ENCODE results near the gene SCO2.
"Not testable (repeated sequence)": the region's sequence is repeated elsewhere in the genome, so short reads cannot be mapped to it uniquely, and the experiment has no call there.

SCO2 gene

DNA sequence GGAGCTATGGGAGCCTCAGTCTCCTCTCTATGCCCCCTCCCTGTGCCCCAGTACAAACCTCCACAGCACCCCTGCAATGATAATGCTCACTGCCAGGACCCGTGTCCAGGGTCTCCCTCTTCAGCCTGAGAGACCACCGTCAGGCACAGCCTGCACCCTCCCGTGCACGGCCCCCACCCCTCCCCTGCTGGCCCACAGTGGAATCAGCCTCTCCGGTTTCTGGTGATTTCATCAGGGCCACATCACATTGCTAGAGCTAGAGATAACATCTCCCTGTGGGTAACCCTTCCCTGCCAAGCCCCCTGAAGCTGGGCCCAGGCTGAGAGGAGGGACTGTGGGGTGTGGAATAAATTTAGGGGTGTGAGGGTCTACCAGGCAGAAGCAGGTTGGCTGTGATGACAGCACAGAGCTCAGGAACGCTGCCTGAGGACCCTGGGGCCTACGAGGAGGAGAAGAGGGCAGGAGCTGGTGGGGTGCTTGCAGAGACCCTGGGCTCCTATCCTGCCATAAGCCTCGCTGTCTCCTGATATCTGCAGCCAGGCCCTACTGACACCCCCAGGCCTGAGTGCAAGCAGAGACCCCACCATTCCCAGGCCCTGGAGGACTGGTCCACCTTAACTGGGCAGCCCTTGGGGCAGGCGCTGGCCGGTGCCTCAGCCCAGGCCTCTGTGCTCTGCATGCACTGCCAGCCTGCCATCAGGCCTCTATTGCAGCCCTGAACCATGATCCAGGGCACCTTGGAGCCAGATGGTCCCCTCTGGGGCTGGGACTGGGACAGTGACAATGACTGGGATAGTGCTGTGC lies 20.3 kb upstream of the SCO2 start, which contains the start of gene KLHDC7B:
Gene KLHDC7B, plus strand, starts transcription at position 378 of the 804 bp plus-strand sequence. Its CDS starts 345 bp downstream, at position 723.
- DNase-seq (ENCODE audit: low spot score): no peak
- Histone ChIP-seq H3K27ac (no peak within 1 kb of the TSS), H3K4me3 (no peak within 1 kb of the TSS)
- TF ChIP-seq, protein P1, sequence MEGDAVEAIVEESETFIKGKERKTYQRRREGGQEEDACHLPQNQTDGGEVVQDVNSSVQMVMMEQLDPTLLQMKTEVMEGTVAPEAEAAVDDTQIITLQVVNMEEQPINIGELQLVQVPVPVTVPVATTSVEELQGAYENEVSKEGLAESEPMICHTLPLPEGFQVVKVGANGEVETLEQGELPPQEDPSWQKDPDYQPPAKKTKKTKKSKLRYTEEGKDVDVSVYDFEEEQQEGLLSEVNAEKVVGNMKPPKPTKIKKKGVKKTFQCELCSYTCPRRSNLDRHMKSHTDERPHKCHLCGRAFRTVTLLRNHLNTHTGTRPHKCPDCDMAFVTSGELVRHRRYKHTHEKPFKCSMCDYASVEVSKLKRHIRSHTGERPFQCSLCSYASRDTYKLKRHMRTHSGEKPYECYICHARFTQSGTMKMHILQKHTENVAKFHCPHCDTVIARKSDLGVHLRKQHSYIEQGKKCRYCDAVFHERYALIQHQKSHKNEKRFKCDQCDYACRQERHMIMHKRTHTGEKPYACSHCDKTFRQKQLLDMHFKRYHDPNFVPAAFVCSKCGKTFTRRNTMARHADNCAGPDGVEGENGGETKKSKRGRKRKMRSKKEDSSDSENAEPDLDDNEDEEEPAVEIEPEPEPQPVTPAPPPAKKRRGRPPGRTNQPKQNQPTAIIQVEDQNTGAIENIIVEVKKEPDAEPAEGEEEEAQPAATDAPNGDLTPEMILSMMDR (IDR thresholded peaks at IDR 0.05): no peak

DNA sequence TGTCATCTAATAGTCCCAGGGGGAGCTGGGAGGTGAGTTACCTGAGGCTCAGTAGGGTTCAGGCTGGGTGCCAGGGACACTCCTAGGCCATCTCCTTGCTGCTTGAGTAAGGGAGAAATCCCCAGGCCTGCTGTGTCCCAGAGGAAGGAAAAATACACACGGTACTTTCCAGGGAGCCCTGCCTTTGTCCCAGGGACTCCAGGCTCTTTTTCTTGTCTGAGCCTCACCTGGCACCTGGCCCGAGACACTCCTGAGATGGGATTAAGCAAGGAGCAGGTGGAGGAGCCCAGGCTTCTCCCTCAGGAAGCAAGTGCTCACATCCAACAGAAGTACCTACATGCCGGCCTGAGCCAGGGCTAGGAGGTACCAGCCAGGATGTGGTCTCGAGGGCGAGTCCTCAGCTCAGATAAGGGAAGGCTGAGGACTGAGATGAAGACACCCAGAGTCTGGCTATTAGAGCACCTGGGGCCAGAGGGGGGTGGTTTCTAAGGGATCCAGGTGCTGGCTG lies 19.4 kb upstream of the SCO2 start:
- no peak for DNase-seq (ENCODE audit: low spot score)
- no peak overlapping the region for H3K27ac ChIP-seq
- TF ChIP-seq, protein P1 (IDR thresholded peaks at IDR 0.05): no peak
- no peak overlapping the region for H3K4me3 ChIP-seq

DNA sequence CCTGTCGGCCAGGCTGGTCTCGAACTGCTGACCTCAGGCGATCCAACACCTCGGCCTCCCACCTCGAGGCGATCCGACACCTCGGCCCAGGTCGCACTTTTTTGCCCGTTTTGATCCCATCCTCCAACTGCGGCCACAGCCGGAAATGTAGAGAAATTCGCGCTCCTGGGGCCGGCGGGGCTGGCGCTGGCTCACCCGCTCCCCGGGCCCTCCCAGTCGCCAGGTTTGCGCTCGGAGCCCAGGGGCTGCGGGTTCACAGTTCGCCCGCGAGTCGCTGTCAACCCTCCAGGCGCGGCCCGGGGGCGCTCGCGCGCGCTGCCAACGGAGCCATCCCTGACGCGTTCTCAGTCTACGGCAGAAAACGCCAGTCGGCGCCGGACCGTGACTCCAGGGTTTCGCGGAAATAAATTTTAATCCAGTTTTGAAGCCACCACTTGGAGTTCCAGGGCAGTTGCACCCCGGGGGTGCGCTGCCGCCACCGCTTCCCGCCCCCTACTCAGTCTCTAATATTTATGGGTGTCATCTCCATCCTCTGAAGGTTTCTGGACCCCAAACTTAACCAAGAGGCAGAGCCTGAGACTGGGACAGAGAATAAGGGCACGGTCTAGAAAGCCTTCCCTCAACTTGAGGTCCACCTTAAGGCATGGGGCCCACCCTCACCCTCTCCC lies 18.8 kb upstream of the SCO2 start:
- TF ChIP-seq, protein P1 (IDR thresholded peaks at IDR 0.05): no peak
- H3K27ac ChIP-seq: no peak overlapping the region
- H3K4me3 ChIP-seq: peak overlapping the region; percentile 69
- no peak for DNase-seq (ENCODE audit: low spot score)

- Histone ChIP-seq H3K4me3 (no peak overlapping the region), H3K27ac (peak overlapping the region in 1 of 2 donors; percentile 59)
- no peak for DNase-seq (ENCODE audit: low spot score)
- TF ChIP-seq, protein P1 (IDR thresholded peaks at IDR 0.05): no peak
Measured at GRCh38 chr22:50542416-50542927, 17.1 kb upstream of the SCO2 start.

GRCh38 chr22:50541667-50542026 lies 16.2 kb upstream of the SCO2 start:
- DNase-seq (ENCODE audit: low spot score): peak; percentile 76
- not testable (repeated sequence) for H3K4me3 ChIP-seq
- peak overlapping the region in 1 of 2 donors; percentile 75 for H3K27ac ChIP-seq

DNA sequence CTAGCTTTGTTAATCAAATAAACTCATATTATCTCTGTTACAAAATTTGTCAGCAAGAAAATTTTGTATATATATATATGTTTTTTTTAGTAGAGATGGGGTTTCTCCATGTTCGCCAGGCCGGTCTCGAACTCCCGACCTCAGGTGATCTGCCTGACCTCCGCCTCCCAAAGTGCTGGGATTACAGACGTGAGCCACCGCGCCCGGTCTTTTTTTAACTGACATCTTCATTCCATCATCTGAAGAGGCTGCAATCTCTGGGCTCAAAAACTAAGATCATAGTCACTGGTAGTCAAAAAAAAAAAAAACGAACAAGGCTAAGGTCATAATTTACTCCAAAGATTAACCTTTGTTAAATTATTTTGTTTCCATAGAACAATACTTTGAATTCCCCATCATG lies 15.0 kb upstream of the SCO2 start:
- Histone ChIP-seq H3K4me3 (no peak overlapping the region), H3K27ac (peak overlapping the region in 1 of 2 donors; percentile 67)
- DNase-seq (ENCODE audit: low spot score): no peak
- TF ChIP-seq, protein P1 (IDR thresholded peaks at IDR 0.05): no peak

- DNase-seq (ENCODE audit: low spot score): no peak
- Histone ChIP-seq H3K27ac (peak overlapping the region in 1 of 2 donors; percentile 79), H3K4me3 (no peak overlapping the region)
- TF ChIP-seq, protein P1 (IDR thresholded peaks at IDR 0.05): no peak
Measured at GRCh38 chr22:50537765-50538164, 12.4 kb upstream of the SCO2 start.
